Measurements from ENCODE around the gene CHST4. TPM values are rescaled to one million over a fixed set of nuclear protein-coding genes. Genes with fewer than 3 reads are reported as not detected.
A peak's percentile ranks its signal among the peaks of the same experiment; 100 is the strongest.

CHST4 gene
- total RNA-seq, 1 experiment from 2014 or later: 9.9 TPM

- TF ChIP-seq ATF2 (CRISPR knock-in tag; IDR thresholded peaks at IDR 0.05; ENCODE audit: borderline replicate concordance, low read depth) (no peak), ATF1 (CRISPR knock-in tag; IDR thresholded peaks at IDR 0.05) (no peak)
Observed at GRCh38 chr16:71584543-71585317, 58.5 kb downstream of the CHST4 start (continued).

- H3K4me3 Mint-ChIP-seq: no peak overlapping the region
- H3K27ac Mint-ChIP-seq: no peak overlapping the region
- peaks cover 30% of the 10 kb centered on the region for H3K27me3 Mint-ChIP-seq (ENCODE audit: low read depth)
- TF ChIP-seq ZNF281 (CRISPR knock-in tag; IDR thresholded peaks at IDR 0.05) (no peak), ATF2 (CRISPR knock-in tag; IDR thresholded peaks at IDR 0.05; ENCODE audit: borderline replicate concordance, low read depth) (no peak), ZNF512 (CRISPR knock-in tag; IDR thresholded peaks at IDR 0.05; ENCODE audit: borderline replicate concordance) (no peak), CREB1 (CRISPR knock-in tag; IDR thresholded peaks at IDR 0.05) (no peak), PRDM15 (CRISPR knock-in tag; IDR thresholded peaks at IDR 0.05) (no peak), GABPB1 (CRISPR knock-in tag; IDR thresholded peaks at IDR 0.05) (peak; percentile 84)
- no peaks in the 10 kb centered on the region for H3K4me1 Mint-ChIP-seq
- ATAC-seq (no peak), DNase-seq (ENCODE audit: low spot score) (no peak)
- H3K9me3 Mint-ChIP-seq: peaks cover 14% of the 10 kb centered on the region
- H3K36me3 Mint-ChIP-seq: no peaks in the 10 kb centered on the region
- POLR2A ChIA-PET: no interaction called here
- CTCF ChIA-PET: interaction anchor here (2.9 kb wide), 1 partner anchor 26 kb away, joined by 16 read pairs; no protein-coding TSS in a partner anchor
Observed at GRCh38 chr16:71585318-71585703, 59.1 kb downstream of the CHST4 start.

Other genes starting within 250 kb of the CHST4 start
- 8.7 to 13.4 TPM (median 10.9 TPM) in 3 replicates for gene CMTR2, start 237.0 kb upstream of the CHST4 start, total RNA-seq (2021)
- 1.6 to 2.6 TPM (median 2.5 TPM) in 3 replicates for gene CALB2, start 167.7 kb upstream of the CHST4 start, total RNA-seq (2021)
- gene TLE7, start 84.4 kb upstream of the CHST4 start, total RNA-seq (2021): 0.23 to 0.62 TPM (median 0.55 TPM) in 3 replicates
- gene ZNF23, start 64.2 kb upstream of the CHST4 start, total RNA-seq (2021): 9.6 to 11.6 TPM (median 10.5 TPM) in 3 replicates
- 3.3 to 4.3 TPM (median 3.5 TPM) in 3 replicates for gene ZNF19, start 37.1 kb upstream of the CHST4 start, total RNA-seq (2021)
- gene TAT, start 50.7 kb downstream of the CHST4 start, total RNA-seq (2021): 0.66 to 0.89 TPM (median 0.68 TPM) in 3 replicates
- gene MARVELD3, start 99.8 kb downstream of the CHST4 start, total RNA-seq (2021): 29.2 to 31.0 TPM (median 30.0 TPM) in 3 replicates
- 19.1 to 29.3 TPM (median 19.2 TPM) in 3 replicates for gene PHLPP2, start 198.3 kb downstream of the CHST4 start, total RNA-seq (2021)

Data from WTC11 (cell line).